H1 (cell line): Measurements from ENCODE around the gene BPIFB4. TPM values are rescaled to one million over a fixed set of nuclear protein-coding genes. Genes with fewer than 3 reads are reported as not detected.

Experiments used
- CTCF ChIA-PET: fragments of 300-600 bp; sonication (Branson Sonifier 250); formaldehyde crosslinking; loops from one replicate; lab custom pipeline; 2021; ENCODE audit not compliant: partially characterized antibody; lab: Charles Lee
- POLR2A ChIA-PET: fragments of 300-600 bp; sonication (Branson Sonifier 250); formaldehyde crosslinking; loops from one replicate; lab custom pipeline; 2021; ENCODE audit warnings: inconsistent platforms; ENCODE audit not compliant: partially characterized antibody; lab: Charles Lee
- DNase-seq, 2 experiments: peaks; one replicate each; pipeline versions ENCODE4 v3.0.0 to v3.0.0-alpha.2; 2010 to 2022; ENCODE audit warnings: low spot score in 2 of 2, low read depth in 1 of 2, mixed read lengths in 1 of 2
- FAIRE-seq: peaks from 2 replicates; lab custom pipeline; 2011; peaks lifted over from hg19 to GRCh38; lab: Jason Lieb, UNC
- H2AFZ ChIP-seq: 2 replicates; pipeline ENCODE4 v1.8.1; 2012; ENCODE audit warnings: low read length, inconsistent platforms
- H2AK5ac ChIP-seq: 2 replicates; pipeline ENCODE4 v1.6.1; 2013; ENCODE audit warnings: low read depth, low read length
- H2BK120ac ChIP-seq: replicated peaks from 2 replicates; pipeline ENCODE3; 2013; ENCODE audit warnings: low read depth, low read length, inconsistent platforms
- H2BK12ac ChIP-seq: 2 replicates; pipeline ENCODE4 v1.6.1; 2013; ENCODE audit warnings: low read depth, low read length
- H2BK15ac ChIP-seq: 2 replicates; pipeline ENCODE4 v1.6.1; 2013; ENCODE audit warnings: low read length
- H2BK20ac ChIP-seq: 2 replicates; pipeline ENCODE4 v1.6.1; 2013; ENCODE audit warnings: low read length
- H2BK5ac ChIP-seq: 2 replicates; pipeline ENCODE4 v1.6.1; 2013; ENCODE audit warnings: low read depth, low read length
- H3K14ac ChIP-seq: 2 replicates; pipeline ENCODE4 v1.6.1; 2013; ENCODE audit warnings: inconsistent platforms; ENCODE audit not compliant: insufficient read length
- H3K18ac ChIP-seq: 2 replicates; pipeline ENCODE4 v1.6.1; 2013; ENCODE audit warnings: low read length; ENCODE audit errors: extremely low read depth
- H3K23ac ChIP-seq: 2 replicates; pipeline ENCODE4 v1.6.1; 2013; ENCODE audit warnings: inconsistent platforms; ENCODE audit not compliant: insufficient read length
- H3K23me2 ChIP-seq: 2 replicates; pipeline ENCODE4 v1.6.1; 2013; ENCODE audit warnings: low read depth, low read length
- H3K27ac ChIP-seq: 2 replicates; pipeline ENCODE4 v1.6.1; 2011; ENCODE audit warnings: low read depth, low read length, inconsistent platforms
- H3K27me3 ChIP-seq, 4 experiments: replicated peaks in 1 of 4; 1 replicate in 1 of 4; 2 replicates in 3 of 4; pipeline versions ENCODE4 v1.6.1 to v1.8.1; 2011 to 2013; ENCODE audit warnings: low read length in 3 of 4, mild to moderate bottlenecking in 3 of 4, inconsistent platforms in 2 of 4, mixed read lengths in 2 of 4, moderate library complexity in 1 of 4; ENCODE audit not compliant: control insufficient read depth in 3 of 4, insufficient read depth in 3 of 4; ENCODE audit errors: extremely low read depth in 1 of 4
- H3K36me3 ChIP-seq, 4 experiments: 2 replicates each; pipeline versions ENCODE4 v1.6.1 to v1.8.1; 2011 to 2013; ENCODE audit warnings: mild to moderate bottlenecking in 4 of 4, low read length in 3 of 4, moderate library complexity in 2 of 4, control low read depth in 1 of 4, inconsistent platforms in 1 of 4; ENCODE audit not compliant: insufficient read depth in 4 of 4, control insufficient read depth in 2 of 4
- H3K4ac ChIP-seq: replicated peaks from 2 replicates; pipeline ENCODE3; 2013; ENCODE audit warnings: low read length, low read depth, mixed read lengths, inconsistent platforms; ENCODE audit not compliant: insufficient read length
- H3K4me1 ChIP-seq, 4 experiments: replicated peaks in 1 of 4; 1 replicate in 1 of 4; 2 replicates in 3 of 4; pipeline versions ENCODE4 v1.6.1 to v1.8.1; 2011 to 2013; ENCODE audit warnings: low read length in 3 of 4, inconsistent platforms in 2 of 4, mixed read lengths in 1 of 4; ENCODE audit not compliant: insufficient read depth in 4 of 4, control insufficient read depth in 3 of 4
- H3K4me2 ChIP-seq, 2 experiments: 2 replicates each; pipeline versions ENCODE4 v1.6.1 to v1.8.1; 2011 to 2013; ENCODE audit warnings: low read depth in 2 of 2, low read length in 2 of 2, control low read depth in 1 of 2, inconsistent platforms in 1 of 2, mild to moderate bottlenecking in 1 of 2; ENCODE audit not compliant: insufficient read depth in 1 of 2
- H3K4me3 ChIP-seq, 4 experiments: fragments of 200-600, 300-600 bp in 1 of 4; sonication (generic), shearing (Covaris generic), sonication (Bioruptor Twin) in 1 of 4; 2 replicates each; pipeline versions ENCODE4 v1.5.1 to v1.8.1; 2011 to 2016; ENCODE audit warnings: low read length in 4 of 4, low read depth in 3 of 4, control low read depth in 2 of 4, inconsistent platforms in 2 of 4, mild to moderate bottlenecking in 2 of 4, mixed read lengths in 1 of 4, moderate library complexity in 1 of 4; ENCODE audit not compliant: insufficient read depth in 2 of 4; ENCODE audit errors: extremely low read depth in 1 of 4
- H3K56ac ChIP-seq: replicated peaks from 2 replicates; pipeline ENCODE3; 2013; ENCODE audit warnings: low read depth, mild to moderate bottlenecking, mixed read lengths, low read length, inconsistent platforms; ENCODE audit not compliant: insufficient read length
- H3K79me1 ChIP-seq: 2 replicates; pipeline ENCODE4 v1.6.1; 2013; ENCODE audit warnings: low read depth, low read length, control low read depth
- H3K79me2 ChIP-seq, 2 experiments: 2 replicates each; pipeline versions ENCODE4 v1.6.1 to v1.8.1; 2012 to 2013; ENCODE audit warnings: low read length in 2 of 2, mild to moderate bottlenecking in 2 of 2, inconsistent platforms in 1 of 2; ENCODE audit not compliant: insufficient read depth in 2 of 2, control insufficient read depth in 1 of 2
- H3K9ac ChIP-seq, 4 experiments: replicated peaks in 1 of 4; 1 replicate in 1 of 4; 2 replicates in 3 of 4; pipeline versions ENCODE4 v1.6.1 to v1.8.1; 2011 to 2013; ENCODE audit warnings: low read depth in 3 of 4, low read length in 3 of 4, control low read depth in 2 of 4, mild to moderate bottlenecking in 2 of 4, moderate library complexity in 2 of 4, inconsistent platforms in 1 of 4; ENCODE audit errors: extremely low read depth in 1 of 4
- H3K9me3 ChIP-seq, 2 experiments: 2 replicates each; pipeline versions ENCODE4 v1.6.1 to v1.8.1; 2012 to 2013; ENCODE audit warnings: mild to moderate bottlenecking in 2 of 2, moderate library complexity in 2 of 2, control low read depth in 1 of 2, inconsistent platforms in 1 of 2, low read depth in 1 of 2, low read length in 1 of 2, mixed read lengths in 1 of 2; ENCODE audit not compliant: insufficient read depth in 2 of 2
- H4K20me1 ChIP-seq, 2 experiments: replicated peaks in 1 of 2; 2 replicates each; pipeline versions ENCODE3 to v1.8.1; 2011 to 2013; ENCODE audit warnings: inconsistent platforms in 2 of 2, low read length in 2 of 2, mild to moderate bottlenecking in 1 of 2; ENCODE audit not compliant: insufficient read depth in 2 of 2, control insufficient read depth in 1 of 2
- H4K5ac ChIP-seq: 2 replicates; pipeline ENCODE4 v1.6.1; 2013; ENCODE audit warnings: low read length, low read depth, mixed read lengths, inconsistent platforms; ENCODE audit not compliant: insufficient read length
- H4K8ac ChIP-seq: 2 replicates; pipeline ENCODE4 v1.8.0; 2013; ENCODE audit warnings: mild to moderate bottlenecking, moderate library complexity, low read length, inconsistent platforms; ENCODE audit not compliant: insufficient read depth; ENCODE audit errors: extremely low read depth
- H4K91ac ChIP-seq: replicated peaks from 2 replicates; pipeline ENCODE3; 2013; ENCODE audit warnings: low read length, mixed read lengths, inconsistent platforms; ENCODE audit not compliant: insufficient read length
- CHD1 ChIP-seq: IDR thresholded peaks from 2 replicates; pipeline ENCODE4 v1.6.1; 2012; ENCODE audit warnings: low read depth, low read length, improper control_type of control experiment
- EGR1 ChIP-seq: IDR thresholded peaks from 2 replicates; pipeline ENCODE4 v1.6.1; 2011; ENCODE audit warnings: low read depth, low read length, borderline replicate concordance
- GTF2F1 ChIP-seq: IDR thresholded peaks from 2 replicates; pipeline ENCODE4 v1.6.1; 2012; ENCODE audit warnings: low read depth, low read length, improper control_type of control experiment, borderline replicate concordance
- HDAC2 ChIP-seq, 2 experiments: fragments of 300-600 bp in 1 of 2; sonication (generic) in 1 of 2; IDR thresholded peaks; 2 replicates each; pipeline ENCODE4 v1.6.1; 2011 to 2012; ENCODE audit warnings: low read depth in 2 of 2, low read length in 2 of 2, mild to moderate bottlenecking in 2 of 2, moderate library complexity in 2 of 2, borderline replicate concordance in 1 of 2, inconsistent platforms in 1 of 2
- MAFK ChIP-seq: IDR thresholded peaks from 2 replicates; pipeline ENCODE4 v1.6.1; 2012; ENCODE audit warnings: low read depth, mild to moderate bottlenecking, improper control_type of control experiment, low read length
- NRF1 ChIP-seq: IDR thresholded peaks from 2 replicates; pipeline ENCODE4 v1.6.1; 2011; ENCODE audit warnings: mild to moderate bottlenecking, low read depth, low read length, improper control_type of control experiment
- RNF2 ChIP-seq: fragments of 200-900, 300-1000 bp; sonication (generic); IDR thresholded peaks from 2 replicates; pipeline ENCODE4 v1.7.1; 2016; ENCODE audit warnings: borderline replicate concordance, low read depth, mild to moderate bottlenecking, antibody characterized with exemption, low read length; ENCODE audit not compliant: poor library complexity, severe bottlenecking; ENCODE audit errors: missing control alignments
- TCF12 ChIP-seq: IDR thresholded peaks from 2 replicates; pipeline ENCODE4 v1.6.1; 2011; ENCODE audit warnings: low read depth, mild to moderate bottlenecking, low read length
- TEAD4 ChIP-seq: IDR thresholded peaks from 2 replicates; pipeline ENCODE4 v1.6.1; 2012; ENCODE audit warnings: low read depth, low read length, inconsistent platforms, mixed read lengths
- WGBS, 2 experiments: shearing (Covaris generic) in 1 of 2; methylation state at CpG; one replicate each; pipeline versions ENCODE4 v1.1.6 to v1.1.7; 2013 to 2015; ENCODE audit warnings: low lambda C conversion rate in 2 of 2, mixed read lengths in 2 of 2, inconsistent platforms in 1 of 2, low coverage in 1 of 2, missing lambda C conversion rate in 1 of 2; ENCODE audit not compliant: insufficient replicate concordance in 2 of 2, insufficient coverage in 1 of 2, insufficient read length in 1 of 2; ENCODE audit errors: extremely low coverage in 1 of 2, missing lambda C conversion rate in 1 of 2; 5-methylcytosine and 5-hydroxymethylcytosine counted together
- polyA plus RNA-seq, 7 experiments: library from polyadenylated mRNA; depleted of rRNA in 3 of 7; stranded (reverse) in 5 of 7; unstranded in 2 of 7; fragments of >200 nt in 5 of 7; fragments of 200-250 nt in 2 of 7; gene quantifications; 1 replicate in 5 of 7; 2 replicates in 1 of 7; 4 replicates in 1 of 7; pipeline versions ENCODE4 v1.2.1 to v1.2.3, GENCODE V29; 2011 to 2013; ENCODE audit warnings: missing spikeins in 2 of 7, mixed read lengths in 2 of 7
- total RNA-seq: library from RNA; stranded (reverse); fragmentation: NEBNext Ultra II Directional; extraction: Animal tissue kit (Norgen Biotek cat#: 25700); gene quantifications from 2 replicates; pipeline ENCODE4 v1.2.1, GENCODE V29; 2021

Gene BPIFB4
- total and polyA plus RNA-seq, 2 of the 8 experiments (the other 6 are each of a cell fraction or from before 2014, with no cell fraction given) = not detected

DNA sequence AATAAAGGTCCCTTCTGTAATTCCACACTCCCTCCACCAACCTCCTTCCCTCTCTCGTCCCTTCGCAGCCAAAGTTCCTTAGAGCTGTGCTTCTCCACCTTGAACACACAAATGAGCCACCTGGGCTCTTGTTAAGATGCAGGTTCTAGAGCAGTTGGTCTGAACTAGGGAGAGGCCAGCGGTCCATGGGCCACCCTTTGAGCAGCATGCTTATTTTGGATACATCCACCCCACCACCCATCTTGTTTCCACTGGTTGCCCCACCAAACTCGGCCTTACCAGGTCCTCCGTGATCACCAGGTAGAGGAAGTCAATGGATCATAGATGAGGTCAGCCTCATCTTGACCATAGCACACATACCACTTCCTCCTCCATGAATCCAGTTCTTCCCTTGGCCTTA, 81.2 kb downstream of the BPIFB4 start:
- no peak overlapping the region for H3K56ac ChIP-seq
- no peak overlapping the region for H4K5ac ChIP-seq
- DNase-seq (peak in 1 of 2 experiments; percentile 1), FAIRE-seq (no peak)
- POLR2A ChIA-PET = no interaction called here
- no peaks in the 10 kb centered on the region for H3K79me1 ChIP-seq
- H3K23me2 ChIP-seq = no peaks in the 10 kb centered on the region
- no peak overlapping the region for H2BK12ac ChIP-seq
- no peak overlapping the region for H3K18ac ChIP-seq
- H2BK120ac ChIP-seq = no peak overlapping the region
- no peaks in the 10 kb centered on the region for H4K20me1 ChIP-seq
- no peak for TF ChIP-seq CHD1
- no peak for TF ChIP-seq MAFK
- no peak for TF ChIP-seq EGR1
- TF ChIP-seq HDAC2 (IDR thresholded peaks at IDR 0.05; ENCODE audit: borderline replicate concordance in 1 of 2, low read depth in 2 of 2, low read length in 2 of 2) = no peak
- no peak for TF ChIP-seq RNF2
- TF ChIP-seq TEAD4 = no peak
- TF ChIP-seq GTF2F1 = no peak
- TF ChIP-seq TCF12 = no peak
- no peak for TF ChIP-seq NRF1
- TF ChIP-seq, all 59 proteins: peak for 0
- H3K4ac ChIP-seq = no peak overlapping the region
- no peak overlapping the region for H3K27ac ChIP-seq
- no peak overlapping the region for H4K8ac ChIP-seq
- WGBS, 2 experiments = 95% methylated on average over 5 of the region's 5 CpGs; no CpG with 5 or more reads in 1 of the 2 experiments
- no peak overlapping the region for H3K23ac ChIP-seq
- no peak overlapping the region for H4K91ac ChIP-seq
- H2AFZ ChIP-seq = no peak overlapping the region
- no peaks in the 10 kb centered on the region for H3K4me1 ChIP-seq
- H3K79me2 ChIP-seq = no peaks in the 10 kb centered on the region
- no peak overlapping the region for H3K9ac ChIP-seq
- no peak overlapping the region for H2BK15ac ChIP-seq
- H3K4me2 ChIP-seq = no peak overlapping the region
- H2BK20ac ChIP-seq = no peak overlapping the region
- H3K14ac ChIP-seq = no peak overlapping the region
- no peak overlapping the region for H3K4me3 ChIP-seq
- CTCF ChIA-PET = no interaction called here
- no peaks in the 10 kb centered on the region for H3K27me3 ChIP-seq
- no peak overlapping the region for H2AK5ac ChIP-seq
- H3K36me3 ChIP-seq = no peaks in the 10 kb centered on the region
- H2BK5ac ChIP-seq = no peak overlapping the region
- H3K9me3 ChIP-seq = no peaks in the 10 kb centered on the region
